Peyer's patch (tissue), 4 donors: Measurements from ENCODE around the gene BZW2.

Experiments used
- CTCF ChIP-seq, 6 experiments: fragments of 450-650 bp in 4 of 6; fragments of 200-600 bp in 2 of 6; sonication (generic) in 1 of 6; IDR thresholded peaks; one replicate each; pipeline ENCODE4 v1.5.1; 2017 to 2019; ENCODE audit warnings: antibody characterized with exemption in 6 of 6, mild to moderate bottlenecking in 3 of 6, moderate library complexity in 1 of 6
- POLR2A ChIP-seq, 2 donors: fragments of 450-650 bp; IDR thresholded peaks; one replicate each; pipeline ENCODE4 v1.5.1; 2017; ENCODE audit warnings: antibody characterized with exemption in 2 of 2, mild to moderate bottlenecking in 2 of 2, moderate library complexity in 2 of 2

- TF ChIP-seq POLR2A (IDR thresholded peaks at IDR 0.05), result no peak
- no peak for TF ChIP-seq CTCF (IDR thresholded peaks at IDR 0.05)
Measured at GRCh38 chr7:16669581-16669980, 23.6 kb downstream of the BZW2 start.
